Keratinocyte (primary cell): ENCODE results near the gene OPN4. TPM values are rescaled to one million over a fixed set of nuclear protein-coding genes. Genes with fewer than 3 reads are reported as not detected.

Experiments
- DNase-seq: peaks from one replicate; pipeline ENCODE4 v3.0.0-alpha.2; 2011; ENCODE audit warnings: low read depth, missing footprints, low spot score
- FAIRE-seq: peaks from 2 replicates; lab custom pipeline; 2011; peaks lifted over from hg19 to GRCh38; lab: Jason Lieb, UNC
- H2AFZ ChIP-seq: 2 replicates; pipeline ENCODE4 v1.6.0; 2012; ENCODE audit warnings: low read length, control low read depth, inconsistent platforms; ENCODE audit not compliant: control insufficient read depth
- H3K27ac ChIP-seq: 2 replicates; pipeline ENCODE4 v1.5.1; 2011; ENCODE audit warnings: low read length; ENCODE audit not compliant: control insufficient read depth, insufficient read depth
- H3K27me3 ChIP-seq: 3 replicates; pipeline ENCODE4 v1.6.0; 2011; ENCODE audit warnings: low read length; ENCODE audit not compliant: control insufficient read depth, insufficient read depth; ENCODE audit errors: extremely low read depth
- H3K36me3 ChIP-seq, 2 experiments: 2 replicates in 1 of 2; 3 replicates in 1 of 2; pipeline ENCODE4 v1.5.1; 2011; ENCODE audit warnings: low read length in 2 of 2, mild to moderate bottlenecking in 1 of 2; ENCODE audit not compliant: control insufficient read depth in 2 of 2, insufficient read depth in 2 of 2; ENCODE audit errors: extremely low read depth in 1 of 2
- H3K4me1 ChIP-seq: 3 replicates; pipeline ENCODE4 v1.5.1; 2011; ENCODE audit warnings: low read length; ENCODE audit not compliant: control insufficient read depth, insufficient read depth; ENCODE audit errors: extremely low read depth
- H3K4me2 ChIP-seq: 3 replicates; pipeline ENCODE4 v1.6.0; 2011; ENCODE audit warnings: low read depth, low read length; ENCODE audit not compliant: control insufficient read depth, insufficient read depth; ENCODE audit errors: extremely low read depth
- H3K4me3 ChIP-seq, 3 experiments: fragments of 200-600 bp in 1 of 3; sonication (generic) in 1 of 3; 2 replicates in 2 of 3; 3 replicates in 1 of 3; pipeline ENCODE4 v1.5.1; 2011 to 2016; ENCODE audit warnings: low read length in 3 of 3, mild to moderate bottlenecking in 3 of 3, control low read depth in 2 of 3, inconsistent platforms in 1 of 3, low read depth in 1 of 3, mixed read lengths in 1 of 3, mixed run types in 1 of 3, moderate library complexity in 1 of 3; ENCODE audit not compliant: control insufficient read depth in 2 of 3, insufficient read depth in 2 of 3; ENCODE audit errors: extremely low read depth in 1 of 3
- H3K79me2 ChIP-seq: 2 replicates; pipeline ENCODE4 v1.6.0; 2012; ENCODE audit warnings: low read length; ENCODE audit not compliant: control insufficient read depth, insufficient read depth
- H3K9ac ChIP-seq: 3 replicates; pipeline ENCODE4 v1.6.0; 2011; ENCODE audit warnings: low read length; ENCODE audit not compliant: control insufficient read depth, insufficient read depth; ENCODE audit errors: extremely low read depth
- H3K9me1 ChIP-seq: 3 replicates; pipeline ENCODE4 v1.6.0; 2011; ENCODE audit warnings: low read length; ENCODE audit not compliant: control insufficient read depth, insufficient read depth; ENCODE audit errors: extremely low read depth
- H3K9me3 ChIP-seq: 2 replicates; pipeline ENCODE4 v1.5.1; 2012; ENCODE audit warnings: low read depth, low read length; ENCODE audit not compliant: control insufficient read depth
- H4K20me1 ChIP-seq: 3 replicates; pipeline ENCODE4 v1.6.0; 2011; ENCODE audit warnings: low read length; ENCODE audit not compliant: control insufficient read depth, insufficient read depth; ENCODE audit errors: extremely low read depth
- CTCF ChIP-seq, 3 experiments: IDR thresholded peaks in 1 of 3; conservative IDR thresholded peaks in 1 of 3; optimal IDR thresholded peaks in 1 of 3; 2 replicates in 2 of 3; 3 replicates in 1 of 3; pipeline versions ENCODE3 to v1.5.1; 2011; ENCODE audit warnings: low read length in 3 of 3, mild to moderate bottlenecking in 3 of 3, moderate library complexity in 2 of 3, control low read depth in 1 of 3, inconsistent platforms in 1 of 3; ENCODE audit not compliant: insufficient read depth in 2 of 3; ENCODE audit errors: extremely low read depth in 1 of 3
- EZH2 ChIP-seq: IDR thresholded peaks from one replicate; pipeline ENCODE4 v1.6.1; 2012; ENCODE audit warnings: inconsistent platforms, mild to moderate bottlenecking, low read length, moderate library complexity
- dilution Hi-C: fragments of 300-500 bp; cut with MboI; formaldehyde crosslinking; loops from one replicate; pipeline ENCODE4 v1.7.0; 2020; ENCODE audit warnings: low sequenced_read_pairs; ENCODE audit not compliant: extremely low pct_ligation_motif_present
- polyA plus RNA-seq, 5 experiments: library from polyadenylated mRNA; depleted of rRNA in 3 of 5; stranded (reverse) in 3 of 5; stranded (forward) in 1 of 5; unstranded in 1 of 5; fragments of >200 nt; gene quantifications; 1 replicate in 1 of 5; 2 replicates in 3 of 5; 3 replicates in 1 of 5; pipeline versions ENCODE4 v1.2.1 to v1.2.3, GENCODE V29; 2011 to 2012; ENCODE audit warnings: missing spikeins in 2 of 5, low read depth in 1 of 5, low replicate concordance in 1 of 5

The OPN4 gene
- polyA plus RNA-seq, 1 donor (not counting 4 experiments of a cell fraction or from before 2014, with no cell fraction given) = not detected

- Histone ChIP-seq H3K79me2 (no peaks in the 10 kb centered on the region), H3K27ac (no peak overlapping the region), H3K9ac (no peak overlapping the region), H3K36me3 (no peaks in the 10 kb centered on the region), H3K9me1 (no peaks in the 10 kb centered on the region), H3K27me3 (peaks cover 7% of the 10 kb centered on the region), H3K4me1 (no peaks in the 10 kb centered on the region), H3K4me2 (no peak overlapping the region), H2AFZ (no peak overlapping the region), H3K9me3 (no peaks in the 10 kb centered on the region), H3K4me3 (no peak overlapping the region), H4K20me1 (no peaks in the 10 kb centered on the region)
- TF ChIP-seq EZH2 = no peak
- no peak for TF ChIP-seq CTCF (optimal IDR thresholded peaks at IDR 0.05 in 1 of 3, IDR thresholded peaks at IDR 0.05 in 1 of 3, conservative IDR thresholded peaks at IDR 0.05 in 1 of 3; ENCODE audit: extremely low read depth in 1 of 3, insufficient read depth in 2 of 3, low read length in 3 of 3)
- dilution Hi-C loops = no loop called here
- FAIRE-seq = no peak
- DNase-seq = no peak
Measured at GRCh38 chr10:86659721-86660453, 5.5 kb downstream of the OPN4 start.

GRCh38 chr10:86661161-86662025, 7.0 kb downstream of the OPN4 start:
- H3K9ac ChIP-seq = no peak overlapping the region
- no peaks in the 10 kb centered on the region for H3K4me1 ChIP-seq
- TF ChIP-seq EZH2 (no peak), CTCF (optimal IDR thresholded peaks at IDR 0.05 in 1 of 3, IDR thresholded peaks at IDR 0.05 in 1 of 3, conservative IDR thresholded peaks at IDR 0.05 in 1 of 3; ENCODE audit: extremely low read depth in 1 of 3, insufficient read depth in 2 of 3, low read length in 3 of 3) (peak in 1 of 3 experiments; percentile 9)
- H3K27me3 ChIP-seq = peaks cover 14% of the 10 kb centered on the region
- no peak for FAIRE-seq
- no peak overlapping the region for H3K27ac ChIP-seq
- H3K79me2 ChIP-seq = no peaks in the 10 kb centered on the region
- no peaks in the 10 kb centered on the region for H3K9me3 ChIP-seq
- DNase-seq = no peak
- H2AFZ ChIP-seq = no peak overlapping the region
- H3K9me1 ChIP-seq = no peaks in the 10 kb centered on the region
- no peaks in the 10 kb centered on the region for H3K36me3 ChIP-seq
- H3K4me3 ChIP-seq = no peak overlapping the region
- H4K20me1 ChIP-seq = no peaks in the 10 kb centered on the region
- dilution Hi-C loops = no loop called here
- H3K4me2 ChIP-seq = no peak overlapping the region
